Psoas muscle (tissue), 8 donors: ENCODE results near the gene GK. TPM values are rescaled to one million over a fixed set of nuclear protein-coding genes. Genes with fewer than 3 reads are reported as not detected.
"Not testable (repeated sequence)": the region's sequence is repeated elsewhere in the genome, so short reads cannot be mapped to it uniquely, and the experiment has no call there.

ENCODE experiments used
- ATAC-seq, 4 donors: fragments of 200-7000 bp; cut with Tn5 transposase; one replicate each; pipeline ENCODE4 v1.9.1; 2020; ENCODE audit warnings: moderate library complexity in 3 of 4, mild to moderate bottlenecking in 2 of 4
- DNase-seq, 2 donors: peaks; one replicate each; pipeline ENCODE4 v3.0.0-alpha.2; 2020
- H3K27ac ChIP-seq: fragments of 200-600 bp; one replicate; pipeline ENCODE4 v1.8.0; 2022
- H3K27me3 ChIP-seq, 3 donors: fragments of 200-600 bp in 1 of 3; one replicate each; pipeline versions ENCODE4 v1.6.1 to v1.8.0; 2013 to 2022; ENCODE audit warnings: low read length in 2 of 3, mild to moderate bottlenecking in 2 of 3, moderate library complexity in 1 of 3; ENCODE audit not compliant: insufficient read depth in 3 of 3
- H3K36me3 ChIP-seq, 2 donors: fragments of 200-600 bp in 1 of 2; one replicate each; pipeline versions ENCODE4 v1.6.1 to v1.8.0; 2013 to 2022; ENCODE audit warnings: low read depth in 1 of 2, mild to moderate bottlenecking in 1 of 2, moderate library complexity in 1 of 2; ENCODE audit not compliant: insufficient read depth in 1 of 2
- H3K4me1 ChIP-seq: fragments of 200-600 bp; one replicate; pipeline ENCODE4 v1.8.0; 2022
- H3K4me3 ChIP-seq: fragments of 200-600 bp; one replicate; pipeline ENCODE4 v1.8.0; 2022; ENCODE audit warnings: mild to moderate bottlenecking
- H3K9me3 ChIP-seq: fragments of 200-600 bp; one replicate; pipeline ENCODE4 v1.8.0; 2022
- CTCF ChIP-seq: fragments of 200-600 bp; IDR thresholded peaks from one replicate; pipeline ENCODE4 v1.8.0; 2022; ENCODE audit warnings: antibody characterized with exemption
- WGBS, 3 donors: extraction: QIAGEN DNeasy Blood & Tissue Kit; methylation state at CpG; one replicate each; pipeline versions ENCODE4 v1.1.6 to v1.1.7; 2013; 5-methylcytosine and 5-hydroxymethylcytosine counted together
- intact Hi-C, 2 donors: fragments of 100-400 bp; cut with DNase I; formaldehyde crosslinking; loops; one replicate each; pipeline versions ENCODE4 v1.11.0 to v1.14.2; 2022
- polyA plus RNA-seq, 3 donors: library from polyadenylated mRNA; stranded (reverse); fragments of 200-250 nt; gene quantifications; one replicate each; pipeline ENCODE4 v1.2.3, GENCODE V29; 2013
- total RNA-seq, 4 donors: library from RNA; stranded (reverse); fragmentation: NEBNext Ultra II Directional in 2 of 4; extraction: Animal tissue kit (Norgen Biotek cat#: 25700) in 2 of 4; gene quantifications; one replicate each; pipeline versions ENCODE4 v1.2.1 to v1.2.4, GENCODE V29; 2021 to 2023
- donor health status: healthy with polysubstance abuse.
- donor health status: DM: no; HTN: no; CAD: no; lungs with moderate emphysema.
- donor health status: Bipolar disorder and iron deficiency.
- donor health status: healthy.
- donor health status: DM: yes; HTN: yes; CAD: no.
- donor health status: DM: no; HTN: no; CAD: no.
- donor health status: DM: no; HTN: no; CAD: no.
- donor health status: DM: yes; HTN: yes; CAD: no.

GK gene
- total and polyA plus RNA-seq, 7 donors: 1.1 to 5.2 (median 4.2) TPM

DNA sequence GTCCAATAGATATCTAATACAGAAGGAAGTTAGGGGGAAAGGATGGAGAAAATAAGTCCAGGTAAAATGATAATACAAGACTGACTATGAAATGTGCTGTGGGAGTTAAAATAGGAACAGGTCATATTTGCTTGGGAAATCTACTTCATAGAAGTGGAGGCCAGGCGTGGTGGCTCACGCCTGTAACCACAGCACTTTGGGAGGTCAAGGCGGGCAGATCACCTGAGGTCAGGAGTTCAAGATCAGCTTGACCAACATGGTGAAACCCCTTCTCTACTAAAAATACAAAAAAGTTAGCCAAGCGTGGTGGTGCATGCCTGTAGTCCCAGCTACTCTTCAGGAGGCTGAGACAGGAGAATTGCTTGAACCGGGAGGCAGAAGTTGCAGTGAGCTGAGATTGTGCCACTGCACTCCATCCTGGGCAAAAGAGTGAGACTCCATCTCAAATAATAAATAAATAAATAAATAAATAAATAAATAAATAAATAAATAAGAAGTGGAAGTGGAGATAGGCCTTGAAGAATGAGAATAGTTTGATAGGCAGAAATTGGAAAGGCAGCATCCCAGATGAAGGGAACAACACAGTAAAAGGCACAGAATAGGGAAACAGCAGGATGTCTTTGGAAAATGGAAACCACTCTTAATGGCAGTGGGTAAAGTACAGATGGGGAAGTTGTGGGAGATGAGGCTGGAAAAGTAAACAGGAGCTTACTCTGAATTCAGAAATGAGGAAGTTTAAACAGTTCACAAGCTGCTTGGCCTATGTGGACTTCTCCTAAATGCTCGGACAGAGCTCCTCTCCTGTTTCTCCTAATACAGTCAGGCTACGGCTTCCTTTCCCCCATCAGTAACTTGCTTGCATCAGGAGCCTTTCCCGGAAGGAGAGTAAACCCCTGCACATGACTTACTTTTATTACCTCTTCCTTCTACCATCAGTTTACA is 15.1 kb upstream of the GK start:
- ATAC-seq (no peak), DNase-seq (no peak)
- intact Hi-C loops: no loop called here
- Histone ChIP-seq H3K27me3 (no peaks in the 10 kb centered on the region), H3K27ac (no peak overlapping the region), H3K36me3 (no peaks in the 10 kb centered on the region), H3K4me3 (no peak overlapping the region), H3K9me3 (peaks cover 6% of the 10 kb centered on the region), H3K4me1 (no peaks in the 10 kb centered on the region)
- no peak for TF ChIP-seq CTCF
- 86 to 95% (median 93%) methylated on average over 8 of the region's 8 CpGs for WGBS, 3 donors

GRCh38 chrX:30639702-30640101 is 13.5 kb upstream of the GK start:
- 87 to 96% (median 90%) methylated on average over 5 of the region's 5 CpGs for WGBS, 3 donors
- intact Hi-C loops: not testable (repeated sequence)

DNA sequence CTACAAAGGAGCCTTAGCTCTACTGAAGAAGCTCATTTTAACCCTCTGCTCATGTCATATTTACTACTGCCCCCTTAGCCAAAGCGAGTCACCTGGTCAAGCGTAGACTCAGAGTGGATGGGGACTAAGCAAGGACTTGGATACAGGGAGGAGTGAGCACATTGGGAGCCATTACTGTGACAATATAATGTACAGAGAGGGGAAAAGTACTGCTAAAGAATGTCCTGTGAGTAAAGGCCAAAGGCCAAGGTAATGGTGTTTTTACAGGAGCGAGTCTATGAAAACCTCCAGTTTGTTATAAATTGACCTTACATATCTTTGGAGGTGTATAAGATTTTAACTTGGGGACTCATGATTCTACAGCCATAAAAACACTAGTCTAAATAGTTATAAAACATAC is 10.6 kb upstream of the GK start:
- ATAC-seq (no peak), DNase-seq (no peak)
- no peaks in the 10 kb centered on the region for H3K4me1 ChIP-seq
- no peak overlapping the region for H3K4me3 ChIP-seq
- no peak overlapping the region for H3K27ac ChIP-seq
- no peak for TF ChIP-seq CTCF
- H3K36me3 ChIP-seq: no peaks in the 10 kb centered on the region
- no peaks in the 10 kb centered on the region for H3K9me3 ChIP-seq
- intact Hi-C loops: no loop called here
- no peaks in the 10 kb centered on the region for H3K27me3 ChIP-seq
- 75 to 97% (median 92%) methylated on average over 3 of the region's 3 CpGs for WGBS, 3 donors

More at GRCh38 chrX:30639702-30640101, 13.5 kb upstream of the GK start:
- H3K4me3 ChIP-seq, H3K4me1 ChIP-seq, ATAC-seq, H3K27ac ChIP-seq, H3K36me3 ChIP-seq, H3K9me3 ChIP-seq, DNase-seq, H3K27me3 ChIP-seq: not testable (repeated sequence)

- Histone ChIP-seq H3K36me3 (no peaks in the 10 kb centered on the region), H3K4me3 (no peak overlapping the region), H3K27me3 (no peaks in the 10 kb centered on the region), H3K4me1 (no peaks in the 10 kb centered on the region), H3K9me3 (no peaks in the 10 kb centered on the region), H3K27ac (no peak overlapping the region)
- no peak for TF ChIP-seq CTCF
- intact Hi-C loops: no loop called here
- no peak for DNase-seq
- 64 to 76% (median 71%) methylated on average over 2 of the region's 2 CpGs for WGBS, 3 donors
- ATAC-seq: no peak
These were observed 9.9 kb upstream of the GK start for GRCh38 chrX:30643313-30643821.

DNA sequence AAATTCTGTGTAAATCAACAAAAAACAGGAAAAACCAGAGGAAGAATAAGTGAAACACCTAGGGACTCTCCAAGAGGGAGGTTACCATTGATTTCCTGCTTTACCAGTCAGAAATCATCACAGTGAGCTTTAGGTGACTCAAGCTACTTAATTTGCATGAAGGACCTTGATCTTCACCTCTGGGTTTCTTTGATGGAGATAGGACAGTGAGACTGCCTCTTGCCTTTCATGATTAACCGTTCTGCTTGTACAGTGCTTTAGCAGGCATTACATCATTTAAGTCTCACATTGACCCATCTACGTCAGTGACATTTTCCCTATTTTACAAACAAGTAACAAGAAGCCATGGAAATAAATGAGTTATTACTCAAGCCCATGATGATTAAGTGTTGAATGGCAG is 3.4 kb upstream of the GK start:
- ATAC-seq: no peak
- no peaks in the 10 kb centered on the region for H3K36me3 ChIP-seq
- WGBS, 3 donors: 59 to 65% (median 65%) methylated on average over 2 of the region's 2 CpGs
- DNase-seq: no peak
- no peaks in the 10 kb centered on the region for H3K9me3 ChIP-seq
- H3K27me3 ChIP-seq: no peaks in the 10 kb centered on the region
- TF ChIP-seq CTCF: no peak
- H3K4me3 ChIP-seq: no peak overlapping the region
- H3K27ac ChIP-seq: no peak overlapping the region
- H3K4me1 ChIP-seq: no peaks in the 10 kb centered on the region
- intact Hi-C loops: no loop called here
